Suprapubic skin (tissue), 4 donors: ENCODE measurements around the gene PLEKHA1. TPM values are rescaled to one million over a fixed set of nuclear protein-coding genes. Genes with fewer than 3 reads are reported as not detected.

Source experiments
- DNase-seq, 2 donors: peaks; one replicate each; pipeline ENCODE4 v3.0.0-alpha.2; 2019; ENCODE audit warnings: low spot score in 2 of 2
- H3K27ac ChIP-seq: fragments of 200-600 bp; sonication (generic); one replicate; pipeline ENCODE4 v1.5.1; 2019
- H3K27me3 ChIP-seq: fragments of 200-600 bp; sonication (generic); one replicate; pipeline ENCODE4 v1.5.1; 2019
- H3K36me3 ChIP-seq: fragments of 200-600 bp; sonication (generic); one replicate; pipeline ENCODE4 v1.5.1; 2019
- H3K4me1 ChIP-seq: fragments of 200-600 bp; sonication (generic); one replicate; pipeline ENCODE4 v1.5.1; 2019
- H3K4me3 ChIP-seq: fragments of 200-600 bp; sonication (generic); one replicate; pipeline ENCODE4 v1.5.1; 2019; ENCODE audit warnings: mild to moderate bottlenecking
- H3K9me3 ChIP-seq: fragments of 200-600 bp; sonication (generic); one replicate; pipeline ENCODE4 v1.5.1; 2019
- EP300 ChIP-seq: sonication (generic); formaldehyde crosslinking; IDR thresholded peaks from one replicate; pipeline ENCODE4 v1.6.1; 2017; ENCODE audit warnings: antibody characterized with exemption
- POLR2A ChIP-seq, 2 donors: fragments of 450-650 bp; IDR thresholded peaks; one replicate each; pipeline ENCODE4 v1.6.1; 2017; ENCODE audit warnings: antibody characterized with exemption in 2 of 2, mild to moderate bottlenecking in 2 of 2, moderate library complexity in 2 of 2
- POLR2AphosphoS5 ChIP-seq, 3 donors: sonication (generic); formaldehyde crosslinking; IDR thresholded peaks; one replicate each; pipeline ENCODE4 v1.6.1; 2017; ENCODE audit warnings: antibody characterized with exemption in 3 of 3
- WGBS: methylation state at CpG from one replicate; pipeline ENCODE4 v1.1.5; 2018; 5-methylcytosine and 5-hydroxymethylcytosine counted together
- total RNA-seq, 4 donors: library from RNA; depleted of rRNA; stranded (reverse); fragments of >200 nt; gene quantifications; one replicate each; pipeline ENCODE4 v1.1.0, GENCODE V29; 2016
- TF ChIP-seq, protein P1 (sequence below), 2 donors: fragments of 200-600 bp in 1 of 2; fragments of 450-650 bp in 1 of 2; sonication (generic) in 1 of 2; IDR thresholded peaks; one replicate each; pipeline ENCODE4 v1.5.1; 2016 to 2019; ENCODE audit warnings: antibody characterized with exemption in 2 of 2, mild to moderate bottlenecking in 1 of 2, moderate library complexity in 1 of 2

PLEKHA1 gene
- total RNA-seq, 4 donors from 2014 or later = 68.2 to 91.6 (median 78.8) TPM

DNA sequence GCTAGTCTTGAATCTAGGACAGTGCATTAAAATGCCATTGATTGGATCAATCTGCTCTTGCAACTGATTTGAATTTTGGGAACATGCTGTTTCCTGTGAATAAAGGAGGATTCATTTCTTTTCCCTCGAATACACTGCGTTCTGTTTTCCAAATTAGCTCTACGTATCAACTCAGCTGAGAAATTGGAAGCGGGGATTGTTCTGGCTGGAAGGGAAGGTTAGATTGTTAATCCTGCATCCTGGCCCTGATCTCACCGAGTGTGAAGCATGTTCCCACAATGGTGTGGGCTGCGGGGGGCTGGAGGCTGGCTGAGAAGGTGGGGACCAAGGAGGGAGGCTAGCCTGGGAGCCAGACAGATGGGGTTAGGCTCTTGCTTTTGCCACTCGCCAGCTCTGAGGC lies 104.5 kb downstream of the PLEKHA1 start:
- no peak overlapping the region for H3K4me3 ChIP-seq
- H3K27ac ChIP-seq = no peak overlapping the region
- no peaks in the 10 kb centered on the region for H3K36me3 ChIP-seq
- no peaks in the 10 kb centered on the region for H3K9me3 ChIP-seq
- WGBS = 75% methylated on average over 7 of the region's 7 CpGs
- TF ChIP-seq POLR2AphosphoS5 (IDR thresholded peaks at IDR 0.05) (no peak), POLR2A (IDR thresholded peaks at IDR 0.05) (no peak), EP300 (no peak)
- TF ChIP-seq, protein P1, sequence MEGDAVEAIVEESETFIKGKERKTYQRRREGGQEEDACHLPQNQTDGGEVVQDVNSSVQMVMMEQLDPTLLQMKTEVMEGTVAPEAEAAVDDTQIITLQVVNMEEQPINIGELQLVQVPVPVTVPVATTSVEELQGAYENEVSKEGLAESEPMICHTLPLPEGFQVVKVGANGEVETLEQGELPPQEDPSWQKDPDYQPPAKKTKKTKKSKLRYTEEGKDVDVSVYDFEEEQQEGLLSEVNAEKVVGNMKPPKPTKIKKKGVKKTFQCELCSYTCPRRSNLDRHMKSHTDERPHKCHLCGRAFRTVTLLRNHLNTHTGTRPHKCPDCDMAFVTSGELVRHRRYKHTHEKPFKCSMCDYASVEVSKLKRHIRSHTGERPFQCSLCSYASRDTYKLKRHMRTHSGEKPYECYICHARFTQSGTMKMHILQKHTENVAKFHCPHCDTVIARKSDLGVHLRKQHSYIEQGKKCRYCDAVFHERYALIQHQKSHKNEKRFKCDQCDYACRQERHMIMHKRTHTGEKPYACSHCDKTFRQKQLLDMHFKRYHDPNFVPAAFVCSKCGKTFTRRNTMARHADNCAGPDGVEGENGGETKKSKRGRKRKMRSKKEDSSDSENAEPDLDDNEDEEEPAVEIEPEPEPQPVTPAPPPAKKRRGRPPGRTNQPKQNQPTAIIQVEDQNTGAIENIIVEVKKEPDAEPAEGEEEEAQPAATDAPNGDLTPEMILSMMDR (IDR thresholded peaks at IDR 0.05) = no peak
- DNase-seq = no peak
- H3K27me3 ChIP-seq = no peaks in the 10 kb centered on the region
- peaks cover 46% of the 10 kb centered on the region for H3K4me1 ChIP-seq

DNA sequence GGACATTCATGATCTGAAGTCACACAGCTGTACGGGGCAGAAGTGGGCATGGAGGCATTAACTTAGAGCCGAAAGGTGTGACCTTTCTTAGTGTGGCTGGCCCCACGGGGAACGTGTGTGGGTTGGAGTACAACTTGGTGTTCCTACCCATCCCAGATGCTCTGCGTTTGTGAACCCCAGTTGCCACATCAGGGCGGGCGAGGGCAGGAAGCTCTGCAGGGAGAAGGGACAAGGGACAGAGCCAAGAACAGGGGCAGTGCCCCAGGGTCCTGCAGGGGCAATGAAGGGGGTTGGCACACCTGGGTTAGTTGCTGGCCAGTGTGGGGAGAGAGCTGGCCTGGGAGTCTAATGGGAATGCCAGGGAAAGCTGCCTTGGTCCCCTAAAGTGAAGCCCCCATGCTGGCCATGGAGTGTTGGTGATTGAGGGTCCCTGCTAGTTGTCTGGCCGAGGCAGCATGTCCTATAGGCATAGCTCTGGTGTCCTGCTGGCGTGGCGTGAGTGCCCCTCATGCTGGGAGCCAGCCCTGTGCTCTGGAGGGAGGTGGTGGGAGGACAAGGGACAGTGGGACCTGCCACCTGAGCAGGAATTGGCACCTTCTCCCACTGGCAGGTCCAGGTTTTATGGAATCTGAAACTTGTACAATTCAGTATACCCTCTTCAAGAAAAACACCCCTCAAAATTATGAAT lies 105.8 kb downstream of the PLEKHA1 start:
- no peak for TF ChIP-seq EP300
- TF ChIP-seq POLR2AphosphoS5 (IDR thresholded peaks at IDR 0.05) = no peak
- TF ChIP-seq, protein P1 (IDR thresholded peaks at IDR 0.05) = no peak
- TF ChIP-seq POLR2A (IDR thresholded peaks at IDR 0.05) = no peak
- no peak for DNase-seq
- Histone ChIP-seq H3K4me3 (no peak overlapping the region), H3K9me3 (no peaks in the 10 kb centered on the region), H3K36me3 (no peaks in the 10 kb centered on the region), H3K4me1 (peaks cover 35% of the 10 kb centered on the region), H3K27me3 (no peaks in the 10 kb centered on the region), H3K27ac (no peak overlapping the region)
- over 99% methylated on average over 10 of the region's 10 CpGs for WGBS

DNA sequence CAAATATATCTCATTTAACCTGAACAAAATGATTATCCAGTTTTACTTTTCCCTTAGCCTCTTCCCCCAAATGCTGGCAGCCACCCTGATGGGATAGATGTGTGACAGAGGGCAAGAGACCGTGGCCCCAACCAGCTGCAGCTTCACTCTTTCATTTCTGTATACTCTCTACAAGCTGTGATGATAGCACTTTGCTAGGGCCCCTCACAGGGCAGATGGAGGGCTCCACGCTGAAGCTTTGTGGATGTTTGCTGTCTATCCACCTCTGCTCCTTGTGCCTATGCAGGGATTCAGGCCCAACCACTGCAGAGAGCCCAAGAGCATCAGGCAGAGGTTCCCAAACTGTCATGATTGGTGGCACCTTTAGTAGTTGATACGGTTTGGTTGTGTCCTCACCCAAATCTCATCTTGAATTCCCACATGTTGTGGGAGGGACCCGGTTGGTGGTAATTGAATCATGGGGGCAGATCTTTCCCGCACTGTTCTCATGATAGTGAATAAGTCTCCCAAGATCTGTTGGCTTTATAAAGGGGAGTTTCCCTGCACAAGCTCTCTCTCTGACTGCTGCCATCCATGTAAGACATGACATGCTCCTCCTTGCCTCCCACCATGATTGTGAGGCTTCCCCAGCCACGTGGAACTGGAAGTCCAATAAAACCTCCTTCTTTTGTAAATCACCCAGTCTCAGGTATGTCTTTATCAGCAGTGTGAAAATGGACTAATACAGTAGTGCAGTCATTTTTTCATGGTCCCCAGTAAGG lies 107.0 kb downstream of the PLEKHA1 start:
- H3K27me3 ChIP-seq = no peaks in the 10 kb centered on the region
- TF ChIP-seq, protein P1 (IDR thresholded peaks at IDR 0.05) = no peak
- no peak for TF ChIP-seq POLR2A (IDR thresholded peaks at IDR 0.05)
- no peak for TF ChIP-seq POLR2AphosphoS5 (IDR thresholded peaks at IDR 0.05)
- no peak for TF ChIP-seq EP300
- no peak for DNase-seq

More for the DNA sequence above, 107.0 kb downstream of the PLEKHA1 start:
- H3K36me3 ChIP-seq = no peaks in the 10 kb centered on the region
- H3K27ac ChIP-seq = no peak overlapping the region
- no peaks in the 10 kb centered on the region for H3K9me3 ChIP-seq
- H3K4me1 ChIP-seq = peaks cover 33% of the 10 kb centered on the region
- 91% methylated on average over 6 of the region's 6 CpGs for WGBS
- no peak overlapping the region for H3K4me3 ChIP-seq

Other genes starting within 250 kb of the PLEKHA1 start
- 10 to 100 TPM in 1 of 4 donors, 1 to 10 TPM in 2, under 1 TPM in 1; 0.85 to 10.2 (median 5.1) TPM for gene BTBD16, start 103.4 kb upstream of the PLEKHA1 start, total RNA-seq
- gene ARMS2, start 79.9 kb downstream of the PLEKHA1 start, total RNA-seq = under 1 TPM in 1 of 4 donors, not detected in 3; 0.72 TPM
- gene HTRA1, start 86.8 kb downstream of the PLEKHA1 start, total RNA-seq = 10 to 100 TPM; 55.2 to 99.5 (median 80.6) TPM
- gene DMBT1, start 186.0 kb downstream of the PLEKHA1 start, total RNA-seq = under 1 TPM; 0.15 to 0.62 (median 0.31) TPM